OCI-LY3 (cell line): Measurements from ENCODE around the gene PCDHA9.
"Not testable (repeated sequence)": the region's sequence is repeated elsewhere in the genome, so short reads cannot be mapped to it uniquely, and the experiment has no call there.

Experiments used
- H2AFZ ChIP-seq: fragments of 200-600, 300-600 bp; shearing (Covaris generic); 2 replicates; pipeline ENCODE4 v1.6.0; 2014; ENCODE audit warnings: antibody characterized with exemption, low read depth, low read length
- H3K27ac ChIP-seq: fragments of 200-600, 300-600 bp; sonication (generic); 2 replicates; pipeline ENCODE4 v1.5.1; 2014; ENCODE audit warnings: mild to moderate bottlenecking, low read length, moderate library complexity, mixed read lengths
- H3K27me3 ChIP-seq: fragments of 200-600, 300-600 bp; sonication (generic); 2 replicates; pipeline ENCODE4 v1.6.1; 2014; ENCODE audit warnings: low read depth, low read length, mixed read lengths
- H3K36me3 ChIP-seq: fragments of 200-600, 300-600 bp; sonication (generic); replicated peaks from 2 replicates; pipeline ENCODE3; 2014; ENCODE audit warnings: low read depth, low read length, mixed read lengths
- H3K4me1 ChIP-seq: fragments of 300-600, 200-600 bp; sonication (generic); 2 replicates; pipeline ENCODE4 v1.6.1; 2014; ENCODE audit warnings: low read length, mixed read lengths
- H3K4me2 ChIP-seq: fragments of 200-600, 300-600 bp; sonication (generic); 2 replicates; pipeline ENCODE4 v1.6.1; 2014; ENCODE audit warnings: low read length, mixed read lengths
- H3K4me3 ChIP-seq: fragments of 300-600, 200-600 bp; sonication (generic); 2 replicates; pipeline ENCODE4 v1.5.1; 2014; ENCODE audit warnings: antibody characterized with exemption, mild to moderate bottlenecking, low read length, moderate library complexity
- H3K79me2 ChIP-seq: fragments of 300-600, 200-600 bp; shearing (Covaris generic); 2 replicates; pipeline ENCODE4 v1.6.1; 2014; ENCODE audit warnings: mild to moderate bottlenecking, low read length, mixed read lengths
- H3K9ac ChIP-seq: fragments of 300-600, 200-600 bp; shearing (Covaris generic); 2 replicates; pipeline ENCODE4 v1.6.0; 2014; ENCODE audit warnings: mild to moderate bottlenecking, low read length, moderate library complexity
- H3K9me3 ChIP-seq: fragments of 200-600, 300-600 bp; shearing (Covaris generic); 2 replicates; pipeline ENCODE4 v1.6.1; 2014; ENCODE audit warnings: low read length, mixed read lengths; ENCODE audit not compliant: insufficient read depth
- H4K20me1 ChIP-seq: fragments of 200-600, 300-600 bp; sonication (generic); 2 replicates; pipeline ENCODE4 v1.6.1; 2016; ENCODE audit warnings: low read length, mixed read lengths; ENCODE audit not compliant: insufficient read depth
- EZH2phosphoT487 ChIP-seq: fragments of 200-600 bp; shearing (Covaris generic); IDR thresholded peaks from 2 replicates; pipeline ENCODE4 v1.6.1; 2018; ENCODE audit warnings: antibody characterized with exemption, mixed run types, low read depth
- TF ChIP-seq, protein P1 (sequence below): fragments of 200-600, 300-600 bp; sonication (generic); IDR thresholded peaks from 2 replicates; pipeline ENCODE4 v1.5.1; 2014; ENCODE audit warnings: antibody characterized with exemption, low read length, low read depth

The PCDHA9 gene

DNA sequence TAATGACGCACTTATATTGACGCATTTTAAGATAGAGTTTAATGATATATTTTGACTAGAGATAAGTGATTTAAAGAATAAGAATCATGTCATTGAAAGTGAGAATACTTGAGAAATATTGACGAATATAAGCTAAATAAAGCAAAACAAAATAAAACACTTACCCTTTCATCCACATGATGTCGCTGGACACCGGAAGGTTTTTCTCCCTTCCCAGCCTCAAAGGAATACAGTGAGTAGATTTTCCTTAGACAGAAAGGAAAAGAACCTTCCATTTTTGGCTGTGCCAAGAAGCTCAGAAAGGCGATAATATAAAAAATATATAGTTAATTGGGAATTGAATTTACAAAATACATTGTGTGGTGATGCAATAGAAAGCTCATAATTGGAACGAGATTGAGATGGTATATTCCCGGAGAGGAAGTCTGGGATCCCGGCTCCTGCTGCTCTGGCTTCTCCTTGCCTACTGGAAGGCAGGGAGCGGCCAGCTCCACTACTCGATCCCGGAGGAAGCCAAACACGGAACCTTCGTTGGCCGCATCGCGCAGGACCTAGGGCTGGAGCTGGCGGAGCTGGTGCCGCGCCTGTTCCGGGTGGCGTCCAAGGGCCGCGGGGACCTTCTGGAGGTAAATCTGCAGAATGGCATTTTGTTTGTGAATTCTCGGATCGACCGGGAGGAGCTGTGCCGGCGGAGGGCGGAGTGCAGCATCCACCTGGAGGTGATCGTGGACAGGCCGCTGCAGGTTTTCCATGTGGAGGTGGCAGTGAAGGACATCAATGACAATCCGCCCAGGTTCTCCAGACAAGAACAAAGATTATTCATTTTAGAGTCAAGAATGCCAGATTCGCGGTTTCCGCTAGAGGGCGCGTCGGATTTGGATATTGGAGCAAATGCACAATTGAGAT is 26.6 kb upstream of the PCDHA9 start, which contains the start of gene PCDHA5:
Gene PCDHA5, plus strand, starts transcription at position 239 of the 906 bp plus-strand sequence.
- Histone ChIP-seq H3K9me3 (no peaks in the 10 kb centered on the region), H3K27me3 (no peaks in the 10 kb centered on the region), H3K36me3 (no peaks in the 10 kb centered on the region), H3K4me3 (no peak within 1 kb of the TSS), H2AFZ (no peak within 1 kb of the TSS), H3K9ac (no peak within 1 kb of the TSS), H4K20me1 (no peaks in the 10 kb centered on the region), H3K4me2 (no peak within 1 kb of the TSS), H3K79me2 (no peaks in the 10 kb centered on the region), H3K4me1 (no peaks in the 10 kb centered on the region), H3K27ac (no peak within 1 kb of the TSS)
- TF ChIP-seq EZH2phosphoT487 = no peak
- TF ChIP-seq, protein P1, sequence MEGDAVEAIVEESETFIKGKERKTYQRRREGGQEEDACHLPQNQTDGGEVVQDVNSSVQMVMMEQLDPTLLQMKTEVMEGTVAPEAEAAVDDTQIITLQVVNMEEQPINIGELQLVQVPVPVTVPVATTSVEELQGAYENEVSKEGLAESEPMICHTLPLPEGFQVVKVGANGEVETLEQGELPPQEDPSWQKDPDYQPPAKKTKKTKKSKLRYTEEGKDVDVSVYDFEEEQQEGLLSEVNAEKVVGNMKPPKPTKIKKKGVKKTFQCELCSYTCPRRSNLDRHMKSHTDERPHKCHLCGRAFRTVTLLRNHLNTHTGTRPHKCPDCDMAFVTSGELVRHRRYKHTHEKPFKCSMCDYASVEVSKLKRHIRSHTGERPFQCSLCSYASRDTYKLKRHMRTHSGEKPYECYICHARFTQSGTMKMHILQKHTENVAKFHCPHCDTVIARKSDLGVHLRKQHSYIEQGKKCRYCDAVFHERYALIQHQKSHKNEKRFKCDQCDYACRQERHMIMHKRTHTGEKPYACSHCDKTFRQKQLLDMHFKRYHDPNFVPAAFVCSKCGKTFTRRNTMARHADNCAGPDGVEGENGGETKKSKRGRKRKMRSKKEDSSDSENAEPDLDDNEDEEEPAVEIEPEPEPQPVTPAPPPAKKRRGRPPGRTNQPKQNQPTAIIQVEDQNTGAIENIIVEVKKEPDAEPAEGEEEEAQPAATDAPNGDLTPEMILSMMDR = no peak

DNA sequence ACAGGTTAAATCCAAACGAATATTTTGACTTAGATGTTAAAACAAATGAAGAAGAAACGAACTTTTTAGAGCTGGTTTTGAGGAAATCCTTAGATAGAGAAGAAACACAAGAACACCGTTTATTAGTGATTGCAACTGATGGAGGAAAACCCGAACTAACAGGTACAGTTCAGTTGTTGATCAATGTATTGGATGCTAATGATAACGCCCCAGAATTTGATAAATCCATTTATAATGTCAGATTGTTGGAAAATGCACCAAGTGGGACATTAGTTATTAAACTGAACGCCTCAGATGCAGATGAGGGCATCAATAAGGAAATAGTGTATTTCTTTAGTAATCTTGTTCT is 25.9 kb upstream of the PCDHA9 start:
- H4K20me1 ChIP-seq = no peaks in the 10 kb centered on the region
- no peak overlapping the region for H3K9ac ChIP-seq
- no peak overlapping the region for H3K4me3 ChIP-seq
- H3K4me1 ChIP-seq = no peaks in the 10 kb centered on the region
- no peaks in the 10 kb centered on the region for H3K36me3 ChIP-seq
- H3K27me3 ChIP-seq = no peaks in the 10 kb centered on the region
- H3K4me2 ChIP-seq = no peak overlapping the region
- no peaks in the 10 kb centered on the region for H3K9me3 ChIP-seq
- no peak for TF ChIP-seq EZH2phosphoT487
- TF ChIP-seq, protein P1 = no peak
- no peak overlapping the region for H3K27ac ChIP-seq
- H2AFZ ChIP-seq = no peak overlapping the region
- no peaks in the 10 kb centered on the region for H3K79me2 ChIP-seq

DNA sequence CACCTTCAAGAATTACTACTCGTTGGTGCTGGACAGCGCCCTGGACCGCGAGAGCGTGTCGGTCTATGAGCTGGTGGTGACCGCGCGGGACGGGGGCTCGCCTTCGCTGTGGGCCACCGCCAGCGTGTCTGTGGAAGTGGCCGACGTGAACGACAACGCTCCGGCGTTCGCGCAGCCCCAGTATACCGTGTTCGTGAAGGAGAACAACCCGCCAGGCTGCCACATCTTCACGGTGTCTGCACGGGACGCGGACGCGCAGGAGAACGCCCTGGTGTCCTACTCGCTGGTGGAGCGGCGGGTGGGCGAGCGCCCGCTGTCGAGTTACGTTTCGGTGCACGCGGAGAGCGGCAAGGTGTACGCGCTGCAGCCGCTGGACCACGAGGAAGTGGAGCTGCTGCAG is 25.2 kb upstream of the PCDHA9 start:
- not testable (repeated sequence) for H3K4me3 ChIP-seq, H3K79me2 ChIP-seq, H3K4me1 ChIP-seq, H2AFZ ChIP-seq, H3K27me3 ChIP-seq, H3K4me2 ChIP-seq, H4K20me1 ChIP-seq, H3K9ac ChIP-seq, H3K27ac ChIP-seq, H3K36me3 ChIP-seq, H3K9me3 ChIP-seq

DNA sequence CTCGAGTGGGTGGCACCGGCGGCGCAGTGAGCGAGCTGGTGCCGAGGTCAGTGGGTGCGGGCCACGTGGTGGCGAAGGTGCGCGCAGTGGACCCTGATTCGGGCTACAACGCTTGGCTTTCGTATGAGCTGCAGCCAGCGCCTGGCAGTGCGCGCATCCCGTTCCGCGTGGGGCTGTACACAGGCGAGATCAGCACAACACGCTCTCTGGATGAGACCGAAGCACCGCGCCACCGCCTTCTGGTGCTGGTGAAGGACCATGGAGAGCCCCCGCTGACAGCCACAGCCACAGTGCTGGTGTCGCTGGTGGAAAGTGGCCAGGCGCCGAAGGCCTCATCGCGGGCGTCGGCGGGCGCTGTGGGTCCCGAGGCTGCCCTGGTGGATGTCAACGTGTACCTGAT is 24.7 kb upstream of the PCDHA9 start:
- Histone ChIP-seq H3K27me3 (no peaks in the 10 kb centered on the region), H3K9me3 (no peaks in the 10 kb centered on the region), H3K4me3 (no peak overlapping the region), H3K79me2 (no peaks in the 10 kb centered on the region), H3K4me2 (no peak overlapping the region), H3K36me3 (no peaks in the 10 kb centered on the region), H3K27ac (no peak overlapping the region), H3K4me1 (no peaks in the 10 kb centered on the region), H3K9ac (no peak overlapping the region), H2AFZ (no peak overlapping the region), H4K20me1 (no peaks in the 10 kb centered on the region)
- TF ChIP-seq EZH2phosphoT487 = no peak
- TF ChIP-seq, protein P1 = no peak
